IPS-18c (cell line): ENCODE measurements around the gene LHFPL3.

Source experiments
- H3K4me3 ChIP-seq: 2 replicates; pipeline ENCODE4 v1.7.0; 2013; ENCODE audit warnings: low read depth, mild to moderate bottlenecking, low read length, moderate library complexity; ENCODE audit not compliant: insufficient read depth
- H3K9me3 ChIP-seq: one replicate; pipeline ENCODE4 v1.6.1; 2013; ENCODE audit warnings: mild to moderate bottlenecking, low read length, moderate library complexity; ENCODE audit not compliant: control insufficient read depth, insufficient read depth

LHFPL3 gene

GRCh38 chr7:104358446-104359132, 30.2 kb downstream of the LHFPL3 start:
- Histone ChIP-seq H3K4me3 (no peak overlapping the region), H3K9me3 (no peaks in the 10 kb centered on the region)

GRCh38 chr7:104362756-104363155, 34.4 kb downstream of the LHFPL3 start:
- Histone ChIP-seq H3K4me3 (no peak overlapping the region), H3K9me3 (no peaks in the 10 kb centered on the region)

- no peaks in the 10 kb centered on the region for H3K9me3 ChIP-seq
These were observed 35.0 kb downstream of the LHFPL3 start for GRCh38 chr7:104363355-104363754.

GRCh38 chr7:104366390-104366789, 38.0 kb downstream of the LHFPL3 start:
- H3K9me3 ChIP-seq, result no peaks in the 10 kb centered on the region
- H3K4me3 ChIP-seq, result no peak overlapping the region

More at GRCh38 chr7:104363355-104363754, 35.0 kb downstream of the LHFPL3 start:
- no peak overlapping the region for H3K4me3 ChIP-seq

GRCh38 chr7:104367926-104368325, 39.5 kb downstream of the LHFPL3 start:
- no peak overlapping the region for H3K4me3 ChIP-seq

GRCh38 chr7:104371216-104371979, 43.0 kb downstream of the LHFPL3 start:
- Histone ChIP-seq H3K4me3 (no peak overlapping the region), H3K9me3 (no peaks in the 10 kb centered on the region)

More at GRCh38 chr7:104367926-104368325, 39.5 kb downstream of the LHFPL3 start:
- no peaks in the 10 kb centered on the region for H3K9me3 ChIP-seq

GRCh38 chr7:104371980-104372357, 43.6 kb downstream of the LHFPL3 start:
- no peaks in the 10 kb centered on the region for H3K9me3 ChIP-seq
- no peak overlapping the region for H3K4me3 ChIP-seq

GRCh38 chr7:104382616-104383015, 54.2 kb downstream of the LHFPL3 start:
- Histone ChIP-seq H3K4me3 (no peak overlapping the region), H3K9me3 (no peaks in the 10 kb centered on the region)

- Histone ChIP-seq H3K4me3 (no peak overlapping the region), H3K9me3 (no peaks in the 10 kb centered on the region)
These were observed 58.5 kb downstream of the LHFPL3 start for GRCh38 chr7:104386943-104387342.

- H3K4me3 ChIP-seq, result no peak overlapping the region
- H3K9me3 ChIP-seq, result no peaks in the 10 kb centered on the region
These were observed 59.8 kb downstream of the LHFPL3 start for GRCh38 chr7:104388222-104388621.

GRCh38 chr7:104395162-104395561, 66.8 kb downstream of the LHFPL3 start:
- no peaks in the 10 kb centered on the region for H3K9me3 ChIP-seq

GRCh38 chr7:104397442-104397841, 69.0 kb downstream of the LHFPL3 start:
- H3K4me3 ChIP-seq, result no peak overlapping the region
- no peaks in the 10 kb centered on the region for H3K9me3 ChIP-seq

More at GRCh38 chr7:104395162-104395561, 66.8 kb downstream of the LHFPL3 start:
- no peak overlapping the region for H3K4me3 ChIP-seq

- H3K9me3 ChIP-seq, result no peaks in the 10 kb centered on the region
- no peak overlapping the region for H3K4me3 ChIP-seq
These were observed 80.0 kb downstream of the LHFPL3 start for GRCh38 chr7:104408371-104408770.

- H3K9me3 ChIP-seq, result no peaks in the 10 kb centered on the region
- H3K4me3 ChIP-seq, result no peak overlapping the region
These were observed 82.3 kb downstream of the LHFPL3 start for GRCh38 chr7:104410742-104411141.

- H3K9me3 ChIP-seq, result no peaks in the 10 kb centered on the region
- no peak overlapping the region for H3K4me3 ChIP-seq
These were observed 84.5 kb downstream of the LHFPL3 start for GRCh38 chr7:104412911-104413310.

GRCh38 chr7:104414216-104414615, 85.8 kb downstream of the LHFPL3 start:
- no peak overlapping the region for H3K4me3 ChIP-seq
- no peaks in the 10 kb centered on the region for H3K9me3 ChIP-seq

- H3K9me3 ChIP-seq, result no peaks in the 10 kb centered on the region
- H3K4me3 ChIP-seq, result no peak overlapping the region
These were observed 87.3 kb downstream of the LHFPL3 start for GRCh38 chr7:104415700-104416099.

GRCh38 chr7:104416866-104417393, 88.5 kb downstream of the LHFPL3 start:
- Histone ChIP-seq H3K9me3 (no peaks in the 10 kb centered on the region), H3K4me3 (no peak overlapping the region)
